HG03045 (cell line): Measurements from ENCODE around the gene PHIP.

Source experiments
- ATAC-seq: cut with Tn5 transposase; IDR thresholded peaks from one replicate; pipeline ENCODE4 v1.9.1; 2021; ENCODE audit warnings: mild to moderate bottlenecking, moderate library complexity; ENCODE audit not compliant: unreplicated experiment

The PHIP gene

GRCh38 chr6:79011940-79012339 is 66.1 kb downstream of the PHIP start:
- ATAC-seq = no peak

GRCh38 chr6:79010422-79010821 is 67.6 kb downstream of the PHIP start:
- ATAC-seq = no peak

- ATAC-seq = no peak
Observed at GRCh38 chr6:79009819-79010218, 68.2 kb downstream of the PHIP start.

DNA sequence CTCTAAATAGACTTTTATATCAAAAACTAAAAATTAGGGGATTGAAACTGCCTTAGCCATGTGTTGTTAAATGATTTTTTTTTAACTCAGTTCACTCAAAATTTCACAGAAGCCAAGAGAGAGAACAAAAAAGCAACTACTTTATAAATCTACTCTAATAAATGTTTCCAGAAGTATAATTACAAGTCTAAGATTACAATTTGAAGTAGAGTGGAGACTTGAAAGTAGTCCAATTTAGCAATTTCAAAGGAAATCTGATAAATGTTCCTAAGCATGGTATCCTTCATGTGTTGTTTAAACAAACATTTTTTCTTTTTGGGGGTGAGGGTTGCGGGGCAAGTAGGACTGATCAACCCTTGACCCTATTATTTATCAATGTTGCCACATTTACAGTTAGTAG is 72.6 kb downstream of the PHIP start:
- no peak for ATAC-seq

GRCh38 chr6:79005024-79005423 is 73.0 kb downstream of the PHIP start:
- no peak for ATAC-seq

GRCh38 chr6:79004239-79004638 is 73.8 kb downstream of the PHIP start:
- ATAC-seq = no peak

- ATAC-seq = no peak
Observed at GRCh38 chr6:79001415-79001814, 76.6 kb downstream of the PHIP start.

- no peak for ATAC-seq
Observed at GRCh38 chr6:78999737-79000136, 78.3 kb downstream of the PHIP start.

DNA sequence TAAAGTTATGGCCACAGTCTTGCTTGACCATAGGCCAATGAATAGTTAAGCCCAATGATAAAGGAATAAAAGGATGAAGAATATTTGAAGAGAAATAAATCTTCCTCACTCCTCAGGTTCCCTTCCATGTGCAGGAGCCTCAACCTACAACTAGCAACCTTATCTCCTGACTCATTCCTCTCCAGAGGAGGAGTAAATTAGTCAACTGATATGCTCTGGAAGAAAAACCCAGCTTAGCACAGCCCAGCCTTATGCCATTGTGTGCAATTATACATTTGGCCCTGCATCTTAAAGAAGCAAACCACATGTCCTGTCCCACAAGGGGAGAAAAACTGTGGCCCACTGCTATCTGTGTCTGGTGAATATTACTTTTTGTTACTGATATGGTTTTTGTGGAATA is 82.1 kb downstream of the PHIP start:
- no peak for ATAC-seq

- ATAC-seq = no peak
Observed at GRCh38 chr6:78995346-78995745, 82.7 kb downstream of the PHIP start.

GRCh38 chr6:78993955-78994354 is 84.1 kb downstream of the PHIP start:
- no peak for ATAC-seq

- no peak for ATAC-seq
Observed at GRCh38 chr6:78989191-78989590, 88.9 kb downstream of the PHIP start.

GRCh38 chr6:78986161-78986560 is 91.9 kb downstream of the PHIP start:
- ATAC-seq = no peak

DNA sequence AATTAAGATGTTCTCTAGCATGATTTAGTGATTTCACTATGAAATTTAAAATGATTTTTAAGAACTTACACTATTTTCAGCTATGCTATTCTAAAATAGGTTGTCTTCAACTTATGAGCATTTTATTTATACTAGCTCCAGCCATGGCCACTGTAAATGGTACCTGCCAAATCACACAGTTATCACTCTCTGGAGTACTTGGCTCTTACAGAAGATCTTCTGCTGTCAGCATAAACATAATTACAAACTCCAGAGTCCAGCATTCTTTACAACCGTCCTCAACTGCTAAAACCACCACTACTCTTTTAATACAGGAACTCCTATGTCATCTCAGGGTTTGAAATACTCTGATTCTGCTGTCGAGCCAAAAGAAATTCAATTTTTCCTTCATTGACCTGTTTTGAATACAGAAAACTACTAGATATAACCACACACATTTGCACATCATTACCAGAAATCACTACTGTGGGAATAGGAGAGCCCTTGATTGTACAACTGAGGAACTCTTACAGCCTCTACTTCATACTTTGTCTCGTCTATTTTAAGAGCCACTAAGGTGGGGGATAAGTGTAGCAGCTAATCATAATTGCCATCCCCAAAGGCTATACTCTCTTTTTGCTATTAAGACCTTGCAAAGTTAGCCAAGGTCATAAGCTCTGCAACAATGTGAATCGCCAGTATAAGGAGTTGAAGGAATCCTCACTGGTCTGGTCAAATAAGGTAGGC is 93.7 kb downstream of the PHIP start:
- no peak for ATAC-seq

DNA sequence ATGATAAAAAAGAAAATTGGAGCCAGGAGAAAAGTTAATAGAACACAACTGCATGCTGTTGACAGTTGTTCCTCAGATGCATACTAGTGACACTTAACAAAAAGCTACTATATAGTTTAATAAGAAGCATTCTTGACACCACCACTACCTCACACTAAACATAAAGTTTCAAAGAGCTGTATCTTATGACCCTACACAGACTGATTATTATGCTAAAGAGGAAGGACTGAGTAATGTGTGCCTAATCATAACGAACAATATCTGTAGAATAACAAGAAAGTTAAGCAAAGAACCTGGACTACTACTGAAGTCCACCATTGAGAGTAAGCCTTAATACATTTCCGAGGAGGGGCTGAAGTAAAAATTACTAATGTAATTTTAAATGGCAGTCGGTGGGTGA is 110.9 kb downstream of the PHIP start:
- no peak for ATAC-seq

DNA sequence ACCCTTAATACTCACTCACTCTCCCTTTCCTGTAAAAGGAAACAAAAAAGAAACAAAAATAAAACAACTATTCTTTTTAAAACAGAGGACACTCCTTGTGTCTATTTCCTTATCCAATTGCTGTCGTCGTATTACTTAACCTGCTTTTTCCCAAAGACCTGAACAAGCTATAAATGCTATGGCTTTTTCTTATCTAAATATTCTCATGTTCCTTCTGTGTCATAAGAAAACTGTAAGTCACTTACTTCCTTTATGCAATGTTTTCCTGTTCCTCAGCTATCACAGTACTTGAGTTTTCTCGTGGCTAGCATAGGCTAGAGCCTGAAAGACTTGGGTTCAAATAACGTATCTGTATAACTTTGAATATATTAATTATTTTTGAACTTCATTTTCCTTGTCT is 111.5 kb downstream of the PHIP start:
- ATAC-seq = no peak

DNA sequence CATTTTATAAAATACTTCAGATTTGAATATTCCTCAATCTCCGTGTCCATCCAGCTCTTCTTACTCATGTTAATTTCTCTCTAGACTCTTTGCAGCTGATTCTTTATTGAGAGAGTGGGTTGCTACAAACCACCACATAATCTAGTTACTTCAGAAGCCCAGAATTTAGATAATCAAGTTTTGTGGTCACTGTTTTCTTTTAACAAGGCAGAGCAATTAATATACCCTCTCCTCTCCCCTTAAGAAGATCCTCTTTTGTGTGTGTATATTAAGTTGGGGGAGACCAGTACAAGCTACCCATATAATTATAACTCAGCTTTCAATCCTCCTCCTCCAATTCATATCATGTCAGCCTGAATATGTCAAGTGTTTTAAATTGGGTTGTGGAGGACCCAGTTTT is 115.6 kb downstream of the PHIP start:
- no peak for ATAC-seq

DNA sequence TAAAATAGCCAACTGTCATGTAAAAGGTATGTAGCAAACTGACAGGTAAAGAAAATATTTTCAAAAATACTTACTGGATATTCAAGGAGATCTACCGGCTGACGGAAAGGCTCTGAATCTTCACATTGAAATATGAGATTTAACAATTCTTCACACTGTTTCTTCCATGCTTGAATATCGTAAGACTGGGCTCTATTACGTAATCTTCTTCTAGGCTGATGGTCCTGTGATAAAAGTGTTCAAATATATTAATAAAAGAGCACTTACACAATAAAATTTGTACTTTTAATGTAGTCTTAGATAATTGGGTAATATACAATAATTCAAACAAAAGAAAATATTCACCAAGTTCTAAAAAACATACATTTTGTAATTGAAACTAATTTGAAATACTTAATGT is 123.3 kb downstream of the PHIP start:
- no peak for ATAC-seq

- ATAC-seq = no peak
Observed at GRCh38 chr6:78953798-78954197, 124.3 kb downstream of the PHIP start.

DNA sequence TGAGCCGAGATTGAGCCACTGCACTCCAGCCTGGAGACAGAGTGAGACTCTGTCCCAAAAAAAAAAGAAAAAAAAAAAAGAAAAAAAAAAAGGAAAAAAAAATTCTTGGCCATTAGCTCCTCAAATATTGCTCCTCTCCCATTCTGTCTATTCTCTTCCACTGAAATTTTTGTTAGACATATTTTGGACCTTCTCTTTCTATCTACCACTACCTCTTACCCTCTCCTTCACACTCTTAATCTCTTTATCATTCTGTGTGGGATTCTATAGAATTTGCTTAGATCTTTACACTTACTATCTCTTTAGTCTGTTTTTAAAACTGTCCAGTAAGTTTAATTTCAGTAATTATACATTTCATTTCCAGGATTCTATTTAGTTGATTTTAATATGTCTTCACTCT is 125.7 kb downstream of the PHIP start:
- ATAC-seq = no peak

DNA sequence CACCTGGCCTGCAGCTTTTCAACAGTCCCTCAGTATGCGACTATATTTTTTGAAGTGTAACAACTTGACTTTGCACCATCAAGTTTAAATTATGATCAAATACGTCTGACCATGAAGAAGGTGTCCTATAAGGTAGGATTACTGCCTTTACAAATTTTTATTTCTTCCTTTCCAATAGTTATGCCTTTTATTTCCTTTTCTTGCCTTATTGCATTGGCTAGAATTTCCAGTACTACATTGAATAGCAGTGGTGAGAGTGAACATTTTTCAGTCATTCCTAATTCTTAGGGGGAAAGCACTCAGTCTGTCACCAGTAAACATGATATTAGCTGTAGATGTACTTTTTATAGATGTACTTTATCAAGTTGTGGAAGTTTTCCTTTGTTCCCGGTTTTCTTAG is 129.3 kb downstream of the PHIP start:
- no peak for ATAC-seq

GRCh38 chr6:78947962-78948361 is 130.1 kb downstream of the PHIP start:
- no peak for ATAC-seq

- no peak for ATAC-seq
Observed at GRCh38 chr6:78947529-78947928, 130.5 kb downstream of the PHIP start.
